ENCODE results near the gene NPBWR2. TPM values are rescaled to one million over a fixed set of nuclear protein-coding genes. Genes with fewer than 3 reads are reported as not detected.

The NPBWR2 gene
- total RNA-seq, 1 donor from 2014 or later: not detected

DNA sequence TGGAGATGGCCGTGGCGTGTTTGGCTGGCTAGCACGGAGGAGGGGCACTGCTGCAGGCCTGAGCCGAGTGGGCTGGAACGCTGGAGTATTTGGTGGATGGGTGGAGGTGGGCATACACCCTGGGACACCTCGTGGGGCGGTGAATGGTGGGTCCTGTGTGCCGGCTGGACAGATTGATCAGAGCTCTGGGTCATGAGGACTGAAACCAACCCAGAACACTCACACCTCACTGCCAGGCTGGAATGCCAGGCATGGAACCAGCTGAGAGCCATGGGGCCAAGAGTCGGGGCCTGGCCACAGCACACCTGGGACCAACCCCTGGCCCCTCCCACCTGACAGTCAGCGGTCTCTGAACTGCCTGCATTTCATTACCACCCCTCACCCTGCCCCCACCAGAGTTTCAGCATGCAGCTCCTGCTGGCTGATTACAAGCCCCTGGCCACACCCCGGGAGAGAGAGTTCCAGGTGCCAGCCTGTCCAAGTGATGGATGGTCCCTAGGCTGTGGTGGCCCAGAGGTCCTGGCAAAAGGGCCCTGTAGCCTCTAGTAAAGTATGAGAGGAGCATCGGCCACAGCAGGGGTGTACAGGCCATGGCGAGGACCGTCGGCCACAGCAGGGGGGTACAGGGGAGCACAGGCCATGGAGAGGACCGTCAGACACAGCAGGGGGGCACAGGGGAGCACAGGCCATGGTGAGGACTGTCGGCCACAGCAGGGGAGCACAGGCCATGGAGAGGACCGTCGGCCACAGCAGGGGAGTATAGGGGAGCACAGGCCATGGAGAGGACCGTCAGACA is 3.3 kb downstream of the NPBWR2 start:
- H3K27ac ChIP-seq (ENCODE audit: low read depth, low read length): no peak overlapping the region
- Mint-ChIP-seq H3K9me3 (ENCODE audit: unreplicated experiment) (no peaks in the 10 kb centered on the region), H3K4me3 (ENCODE audit: unreplicated experiment) (peak overlapping the region; percentile 70), H3K36me3 (ENCODE audit: low read depth, unreplicated experiment) (no peaks in the 10 kb centered on the region), H3K27me3 (ENCODE audit: low read depth, unreplicated experiment) (peaks cover 61% of the 10 kb centered on the region), H3K27ac (ENCODE audit: unreplicated experiment) (no peak overlapping the region), H3K4me1 (ENCODE audit: low read depth, unreplicated experiment) (no peaks in the 10 kb centered on the region)
- no peaks in the 10 kb centered on the region for H3K4me1 ChIP-seq (ENCODE audit: insufficient read depth, low read length)
- DNase-seq (ENCODE audit: low read depth) (no peak), FAIRE-seq (no peak)
- peaks cover 30% of the 10 kb centered on the region for H3K27me3 ChIP-seq (ENCODE audit: insufficient read depth, low read length)
- H3K9ac ChIP-seq (ENCODE audit: low read length): no peak overlapping the region
- H2AFZ ChIP-seq (ENCODE audit: low read depth, low read length): no peak overlapping the region
- no peaks in the 10 kb centered on the region for H4K20me1 ChIP-seq (ENCODE audit: insufficient read depth, low read length)
- H3K36me3 ChIP-seq (ENCODE audit: insufficient read depth, low read length): no peaks in the 10 kb centered on the region
- TF ChIP-seq, protein P1, sequence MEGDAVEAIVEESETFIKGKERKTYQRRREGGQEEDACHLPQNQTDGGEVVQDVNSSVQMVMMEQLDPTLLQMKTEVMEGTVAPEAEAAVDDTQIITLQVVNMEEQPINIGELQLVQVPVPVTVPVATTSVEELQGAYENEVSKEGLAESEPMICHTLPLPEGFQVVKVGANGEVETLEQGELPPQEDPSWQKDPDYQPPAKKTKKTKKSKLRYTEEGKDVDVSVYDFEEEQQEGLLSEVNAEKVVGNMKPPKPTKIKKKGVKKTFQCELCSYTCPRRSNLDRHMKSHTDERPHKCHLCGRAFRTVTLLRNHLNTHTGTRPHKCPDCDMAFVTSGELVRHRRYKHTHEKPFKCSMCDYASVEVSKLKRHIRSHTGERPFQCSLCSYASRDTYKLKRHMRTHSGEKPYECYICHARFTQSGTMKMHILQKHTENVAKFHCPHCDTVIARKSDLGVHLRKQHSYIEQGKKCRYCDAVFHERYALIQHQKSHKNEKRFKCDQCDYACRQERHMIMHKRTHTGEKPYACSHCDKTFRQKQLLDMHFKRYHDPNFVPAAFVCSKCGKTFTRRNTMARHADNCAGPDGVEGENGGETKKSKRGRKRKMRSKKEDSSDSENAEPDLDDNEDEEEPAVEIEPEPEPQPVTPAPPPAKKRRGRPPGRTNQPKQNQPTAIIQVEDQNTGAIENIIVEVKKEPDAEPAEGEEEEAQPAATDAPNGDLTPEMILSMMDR (IDR thresholded peaks at IDR 0.05; ENCODE audit: insufficient read depth, low read depth, low read length): no peak
- TF ChIP-seq EZH2 (IDR thresholded peaks at IDR 0.05; ENCODE audit: insufficient read depth, low read length): no peak
- no peaks in the 10 kb centered on the region for H3K9me3 ChIP-seq (ENCODE audit: insufficient read depth, low read depth, low read length)
- H3K4me2 ChIP-seq (ENCODE audit: low read length): no peak overlapping the region
- no peak overlapping the region for H3K4me3 ChIP-seq (ENCODE audit: insufficient read depth, low read depth, low read length)
- H3K79me2 ChIP-seq (ENCODE audit: insufficient read depth, low read length): no peaks in the 10 kb centered on the region

- Mint-ChIP-seq H3K4me3 (ENCODE audit: unreplicated experiment) (peak overlapping the region; percentile 57), H3K36me3 (ENCODE audit: low read depth, unreplicated experiment) (peaks cover 4% of the 10 kb centered on the region), H3K27me3 (ENCODE audit: low read depth, unreplicated experiment) (peaks cover 49% of the 10 kb centered on the region), H3K27ac (ENCODE audit: unreplicated experiment) (no peak overlapping the region), H3K9me3 (ENCODE audit: unreplicated experiment) (no peaks in the 10 kb centered on the region), H3K4me1 (ENCODE audit: low read depth, unreplicated experiment) (no peaks in the 10 kb centered on the region)
- Histone ChIP-seq H3K4me3 (ENCODE audit: insufficient read depth, low read depth, low read length) (no peak overlapping the region), H3K4me1 (ENCODE audit: insufficient read depth, low read length) (no peaks in the 10 kb centered on the region), H3K27ac (ENCODE audit: low read depth, low read length) (no peak overlapping the region), H2AFZ (ENCODE audit: low read depth, low read length) (no peak overlapping the region), H3K27me3 (ENCODE audit: insufficient read depth, low read length) (peaks cover 30% of the 10 kb centered on the region), H3K4me2 (ENCODE audit: low read length) (no peak overlapping the region), H4K20me1 (ENCODE audit: insufficient read depth, low read length) (no peaks in the 10 kb centered on the region), H3K36me3 (ENCODE audit: insufficient read depth, low read length) (no peaks in the 10 kb centered on the region), H3K9me3 (ENCODE audit: insufficient read depth, low read depth, low read length) (no peaks in the 10 kb centered on the region), H3K9ac (ENCODE audit: low read length) (no peak overlapping the region), H3K79me2 (ENCODE audit: insufficient read depth, low read length) (no peaks in the 10 kb centered on the region)
- DNase-seq (ENCODE audit: low read depth) (no peak), FAIRE-seq (no peak)
- TF ChIP-seq, protein P1 (IDR thresholded peaks at IDR 0.05; ENCODE audit: insufficient read depth, low read depth, low read length): no peak
- peak; percentile 13 for TF ChIP-seq EZH2 (IDR thresholded peaks at IDR 0.05; ENCODE audit: insufficient read depth, low read length)
Observed at GRCh38 chr20:64102647-64103354, 4.6 kb downstream of the NPBWR2 start.

Data from astrocyte (in vitro differentiated cells and primary cell).